Measurements from ENCODE around the gene PARM1.

- TF ChIP-seq CTCF (IDR thresholded peaks at IDR 0.05) (no peak), POLR2A (IDR thresholded peaks at IDR 0.05) (no peak), EP300 (IDR thresholded peaks at IDR 0.05) (no peak)
Observed at GRCh38 chr4:74950882-74951281, 18.0 kb downstream of the PARM1 start.
